Measurements from ENCODE around the gene VAMP5. TPM values are rescaled to one million over a fixed set of nuclear protein-coding genes. Genes with fewer than 3 reads are reported as not detected.
A peak's percentile ranks its signal among the peaks of the same experiment; 100 is the strongest.

The VAMP5 gene
- total RNA-seq, 1 donor from 2014 or later: not detected

- Histone ChIP-seq H3K79me2 (ENCODE audit: low read depth) (no peaks in the 10 kb centered on the region), H3K9me3 (ENCODE audit: low read depth) (no peaks in the 10 kb centered on the region), H3F3A (ENCODE audit: low read depth) (peaks cover 17% of the 10 kb centered on the region), H3K27ac (no peak overlapping the region), H3K4me3 (no peak overlapping the region), H3K9ac (no peak overlapping the region), H3K27me3 (peaks cover 98% of the 10 kb centered on the region), H2AFZ (replicated peaks) (no peak overlapping the region), H3K4me2 (no peak overlapping the region), H3K4me1 (peaks cover 34% of the 10 kb centered on the region), H4K20me1 (ENCODE audit: low read depth) (no peaks in the 10 kb centered on the region), H3K36me3 (no peaks in the 10 kb centered on the region)
- no peak overlapping the region for H3K27ac Mint-ChIP-seq
- no peak overlapping the region for H3K4me3 Mint-ChIP-seq
- H3K27me3 Mint-ChIP-seq (ENCODE audit: insufficient read depth, low read depth): peaks cover 11% of the 10 kb centered on the region
- TF ChIP-seq CTCF (IDR thresholded peaks at IDR 0.05) (no peak), EZH2 (IDR thresholded peaks at IDR 0.05) (no peak), EZH2phosphoT487 (IDR thresholded peaks at IDR 0.05) (no peak)
- no peak for DNase-seq (ENCODE audit: low spot score)
- no peaks in the 10 kb centered on the region for H3K36me3 Mint-ChIP-seq
- H3K9me3 Mint-ChIP-seq: no peaks in the 10 kb centered on the region
- peaks cover 42% of the 10 kb centered on the region for H3K4me1 Mint-ChIP-seq
Observed at GRCh38 chr2:85575739-85576138, 8.5 kb upstream of the VAMP5 start.

GRCh38 chr2:85577063-85577385 is 7.2 kb upstream of the VAMP5 start:
- peak overlapping the region; percentile 96 for H3K27ac Mint-ChIP-seq
- H2AFZ ChIP-seq (replicated peaks): peak overlapping the region; percentile 76
- peak overlapping the region; percentile 50 for H3K4me2 ChIP-seq

GRCh38 chr2:85577386-85578242 is 6.6 kb upstream of the VAMP5 start, which contains the start of gene VAMP8:
TSS of gene VAMP8 (plus strand) at chr2:85577586. CDS start at chr2:85577647, 61 bp downstream.
- Mint-ChIP-seq H3K9me3 (no peaks in the 10 kb centered on the region), H3K4me1 (peaks cover 47% of the 10 kb centered on the region), H3K36me3 (peaks cover 2% of the 10 kb centered on the region), H3K4me3 (peak within 1 kb of the TSS; percentile 75), H3K27ac (peak within 1 kb of the TSS; percentile 96), H3K27me3 (ENCODE audit: insufficient read depth, low read depth) (peaks cover 9% of the 10 kb centered on the region)
- TF ChIP-seq EZH2phosphoT487 (IDR thresholded peaks at IDR 0.05): no peak
- no peak for TF ChIP-seq CTCF (IDR thresholded peaks at IDR 0.05)
- no peak for TF ChIP-seq EZH2 (IDR thresholded peaks at IDR 0.05)
- peaks cover 98% of the 10 kb centered on the region for H3K27me3 ChIP-seq
- H3K9ac ChIP-seq: no peak within 1 kb of the TSS
- H3K27ac ChIP-seq: no peak within 1 kb of the TSS
- no peaks in the 10 kb centered on the region for H3K36me3 ChIP-seq
- peak within 1 kb of the TSS; percentile 50 for H3K4me2 ChIP-seq
- no peaks in the 10 kb centered on the region for H3K9me3 ChIP-seq (ENCODE audit: low read depth)
- no peaks in the 10 kb centered on the region for H3K79me2 ChIP-seq (ENCODE audit: low read depth)
- peaks cover 10% of the 10 kb centered on the region for H3F3A ChIP-seq (ENCODE audit: low read depth)
- H3K4me1 ChIP-seq: peaks cover 28% of the 10 kb centered on the region
- H3K4me3 ChIP-seq: peak within 1 kb of the TSS; percentile 35
- DNase-seq (ENCODE audit: low spot score): peak; percentile 31
- H4K20me1 ChIP-seq (ENCODE audit: low read depth): no peaks in the 10 kb centered on the region
- peak within 1 kb of the TSS; percentile 76 for H2AFZ ChIP-seq (replicated peaks)

More at GRCh38 chr2:85577063-85577385, 7.2 kb upstream of the VAMP5 start:
- Mint-ChIP-seq H3K27me3 (ENCODE audit: insufficient read depth, low read depth) (peaks cover 9% of the 10 kb centered on the region), H3K4me1 (peaks cover 49% of the 10 kb centered on the region), H3K4me3 (peak overlapping the region; percentile 73), H3K9me3 (no peaks in the 10 kb centered on the region), H3K36me3 (peaks cover 2% of the 10 kb centered on the region)
- no peak for TF ChIP-seq EZH2 (IDR thresholded peaks at IDR 0.05)
- TF ChIP-seq CTCF (IDR thresholded peaks at IDR 0.05): no peak
- no peak for TF ChIP-seq EZH2phosphoT487 (IDR thresholded peaks at IDR 0.05)
- H4K20me1 ChIP-seq (ENCODE audit: low read depth): no peaks in the 10 kb centered on the region
- peak overlapping the region; percentile 35 for H3K4me3 ChIP-seq
- H3K79me2 ChIP-seq (ENCODE audit: low read depth): no peaks in the 10 kb centered on the region
- peaks cover 98% of the 10 kb centered on the region for H3K27me3 ChIP-seq
- H3K4me1 ChIP-seq: peaks cover 34% of the 10 kb centered on the region
- no peak for DNase-seq (ENCODE audit: low spot score)
- no peak overlapping the region for H3K9ac ChIP-seq
- no peaks in the 10 kb centered on the region for H3K9me3 ChIP-seq (ENCODE audit: low read depth)
- no peaks in the 10 kb centered on the region for H3K36me3 ChIP-seq
- peaks cover 15% of the 10 kb centered on the region for H3F3A ChIP-seq (ENCODE audit: low read depth)
- H3K27ac ChIP-seq: no peak overlapping the region
